HCT116 (cell line): Measurements from ENCODE around the gene GIT1. TPM values are rescaled to one million over a fixed set of nuclear protein-coding genes. Genes with fewer than 3 reads are reported as not detected.

Experiments used
- ATAC-seq: fragments of 200-7000 bp; cut with Tn5 transposase; 2 replicates; pipeline ENCODE4 v1.9.1; 2020; ENCODE audit warnings: mild to moderate bottlenecking, moderate library complexity
- BruUV-seq: library from RNA; stranded (reverse); fragments of 400-500 nt; replicated peaks from 2 replicates; lab custom pipeline; 2021; lab: Mats Ljungman, UMichigan
- CTCF ChIA-PET: fragments of 300-600 bp; sonication (Branson Sonifier 250); formaldehyde crosslinking; loops from one replicate; lab custom pipeline; 2021; ENCODE audit warnings: antibody characterized with exemption; lab: Charles Lee
- POLR2A ChIA-PET: fragments of 300-600, 350-600 bp; sonication (Branson Sonifier 250); formaldehyde crosslinking; loops from one replicate; lab custom pipeline; 2021; ENCODE audit warnings: antibody characterized with exemption; lab: Charles Lee
- RAD21 ChIA-PET, 2 experiments: fragments of 300-600 bp; sonication (Branson Sonifier 250); formaldehyde crosslinking; loops; one replicate each; lab custom pipeline; 2023; ENCODE audit warnings: low total read pairs in 2 of 2; ENCODE audit not compliant: uncharacterized antibody in 2 of 2, unreplicated experiment in 2 of 2, low non-redundant PET in 1 of 2; lab: Charles Lee
- DNase-seq: peaks from one replicate; pipeline ENCODE4 v3.0.0-alpha.2; 2010; ENCODE audit warnings: low read depth, low spot score
- H2AFZ ChIP-seq: fragments of 200-600 bp; shearing (Covaris generic), sonication (generic); 2 replicates; pipeline ENCODE4 v1.6.1; 2017; ENCODE audit warnings: low read depth, mixed run types, mixed read lengths, antibody characterized with exemption, low read length; ENCODE audit not compliant: poor library complexity, severe bottlenecking
- H3K27ac ChIP-seq: 2 replicates; pipeline ENCODE4 v1.5.1; 2012; ENCODE audit warnings: low read depth, low read length
- H3K27me3 ChIP-seq: fragments of 200-600 bp; sonication (generic); 2 replicates; pipeline ENCODE4 v1.6.1; 2016; ENCODE audit warnings: mixed run types, low read length, mixed read lengths; ENCODE audit not compliant: insufficient read depth
- H3K36me3 ChIP-seq, 2 experiments: fragments of 200-500 bp in 1 of 2; fragments of 200-600 bp in 1 of 2; sonication (Bioruptor generic) in 1 of 2; sonication (generic) in 1 of 2; 2 replicates each; pipeline versions ENCODE4 v1.5.1 to v1.6.1; 2014 to 2016; ENCODE audit warnings: low read length in 2 of 2, inconsistent platforms in 1 of 2, mixed read lengths in 1 of 2, mixed run types in 1 of 2; ENCODE audit not compliant: insufficient read depth in 2 of 2, control insufficient read depth in 1 of 2
- H3K4me1 ChIP-seq, 2 experiments: fragments of 200-600 bp in 1 of 2; sonication (generic) in 1 of 2; 2 replicates each; pipeline versions ENCODE4 v1.5.1 to v1.6.1; 2012 to 2017; ENCODE audit warnings: low read length in 2 of 2, inconsistent platforms in 1 of 2, mild to moderate bottlenecking in 1 of 2, mixed read lengths in 1 of 2, mixed run types in 1 of 2, moderate library complexity in 1 of 2; ENCODE audit not compliant: insufficient read depth in 2 of 2, control insufficient read depth in 1 of 2
- H3K4me2 ChIP-seq: fragments of 200-600 bp; sonication (generic); 2 replicates; pipeline ENCODE4 v1.6.1; 2017; ENCODE audit warnings: mixed run types, low read length, mixed read lengths
- H3K4me3 ChIP-seq, 2 experiments: fragments of 200-600 bp in 1 of 2; sonication (generic) in 1 of 2; replicated peaks in 1 of 2; 2 replicates each; pipeline ENCODE4 v1.5.1; 2011 to 2016; ENCODE audit warnings: low read length in 2 of 2, control low read depth in 1 of 2, low read depth in 1 of 2, mild to moderate bottlenecking in 1 of 2, mixed read lengths in 1 of 2, mixed run types in 1 of 2
- H3K79me2 ChIP-seq: fragments of 200-600 bp; sonication (generic); 2 replicates; pipeline ENCODE4 v1.6.1; 2017; ENCODE audit warnings: mild to moderate bottlenecking, mixed run types, low read length, moderate library complexity, mixed read lengths; ENCODE audit not compliant: insufficient read depth
- H3K9ac ChIP-seq: fragments of 200-600 bp; sonication (generic); 2 replicates; pipeline ENCODE4 v1.6.1; 2016; ENCODE audit warnings: low read length, mixed read lengths
- H3K9me2 ChIP-seq: fragments of 200-600 bp; sonication (generic), shearing (Covaris generic); 2 replicates; pipeline ENCODE4 v1.6.1; 2017; ENCODE audit warnings: mixed run types, mild to moderate bottlenecking, moderate library complexity; ENCODE audit not compliant: insufficient read depth
- H3K9me3 ChIP-seq, 2 experiments: fragments of 200-500 bp in 1 of 2; fragments of 200-600 bp in 1 of 2; sonication (Bioruptor generic) in 1 of 2; sonication (generic) in 1 of 2; 2 replicates each; pipeline ENCODE4 v1.6.1; 2014 to 2017; ENCODE audit warnings: low read length in 2 of 2, mixed read lengths in 2 of 2, inconsistent platforms in 1 of 2, low read depth in 1 of 2, mild to moderate bottlenecking in 1 of 2, mixed run types in 1 of 2, moderate library complexity in 1 of 2; ENCODE audit not compliant: control insufficient read depth in 1 of 2, insufficient read depth in 1 of 2
- H4K20me1 ChIP-seq: fragments of 200-600 bp; sonication (generic), shearing (Covaris generic); 2 replicates; pipeline ENCODE4 v1.6.1; 2017; ENCODE audit warnings: mixed run types, mild to moderate bottlenecking, moderate library complexity; ENCODE audit not compliant: insufficient read depth
- ATF3 ChIP-seq: IDR thresholded peaks from 2 replicates; pipeline ENCODE4 v1.6.1; 2012
- CEBPB ChIP-seq: IDR thresholded peaks from 2 replicates; pipeline ENCODE4 v1.6.1; 2012; ENCODE audit warnings: low read depth
- EGR1 ChIP-seq: IDR thresholded peaks from 2 replicates; pipeline ENCODE4 v1.6.1; 2012; ENCODE audit warnings: low read depth
- JUND ChIP-seq: IDR thresholded peaks from 2 replicates; pipeline ENCODE4 v1.6.1; 2012
- POLR2AphosphoS5 ChIP-seq: IDR thresholded peaks from 2 replicates; pipeline ENCODE4 v1.6.1; 2011; ENCODE audit warnings: mild to moderate bottlenecking, low read depth, low read length, moderate library complexity
- SIN3A ChIP-seq: IDR thresholded peaks from 2 replicates; pipeline ENCODE4 v1.6.1; 2012; ENCODE audit warnings: low read depth
- SP1 ChIP-seq: IDR thresholded peaks from 2 replicates; pipeline ENCODE4 v1.6.1; 2012; ENCODE audit warnings: low read depth
- SRF ChIP-seq: IDR thresholded peaks from 2 replicates; pipeline ENCODE4 v1.6.1; 2012; ENCODE audit warnings: low read depth
- ZBTB33 ChIP-seq: IDR thresholded peaks from 2 replicates; pipeline ENCODE4 v1.6.1; 2011; ENCODE audit warnings: mild to moderate bottlenecking, low read length, moderate library complexity; ENCODE audit not compliant: insufficient replicate concordance; ENCODE audit errors: extremely low read depth
- ZFX ChIP-seq: fragments of 450-650 bp; IDR thresholded peaks from 2 replicates; pipeline ENCODE4 v1.6.1; 2017
- intact Hi-C: fragments of 100-400 bp; cut with micrococcal nuclease; formaldehyde crosslinking; loops from 2 replicates; pipeline ENCODE4 v1.10.0; 2022
- total RNA-seq: library from RNA; stranded (reverse); gene quantifications from one replicate; pipeline ENCODE4 v1.2.1, GENCODE V29; 2021; ENCODE audit not compliant: unreplicated experiment

GIT1 gene
- total RNA-seq, 1 experiment from 2014 or later, result 76.5 TPM

GRCh38 chr17:29615048-29615385 lies 25.6 kb upstream of the GIT1 start:
- ATAC-seq, result no peak
- Histone ChIP-seq H3K4me3 (no peak overlapping the region), H3K27me3 (no peaks in the 10 kb centered on the region), H3K4me2 (no peak overlapping the region), H2AFZ (no peak overlapping the region), H3K4me1 (peaks cover 28 to 43% of the 10 kb centered on the region in 2 experiments), H3K27ac (no peak overlapping the region), H4K20me1 (no peaks in the 10 kb centered on the region), H3K9me2 (no peaks in the 10 kb centered on the region), H3K9ac (no peak overlapping the region), H3K36me3 (no peaks in the 10 kb centered on the region), H3K79me2 (no peaks in the 10 kb centered on the region), H3K9me3 (no peaks in the 10 kb centered on the region)
- DNase-seq, result no peak
- RAD21 ChIA-PET, result no interaction called here
- POLR2A ChIA-PET, result no interaction called here
- intact Hi-C loops, result no loop called here
- CTCF ChIA-PET, result interaction anchor here (4.2 kb wide), 1 partner anchor 23 kb away, joined by 57 read pairs; the partner anchor contains the start of gene ANKRD13B
- no TSS peak for BruUV-seq
- TF ChIP-seq POLR2AphosphoS5 (no peak), SRF (no peak), SP1 (no peak), ATF3 (no peak)

GRCh38 chr17:29614349-29615047 lies 25.1 kb upstream of the GIT1 start:
- no peaks in the 10 kb centered on the region for H3K36me3 ChIP-seq
- ChIA-PET POLR2A (no interaction called here), CTCF (interaction anchor here (4.2 kb wide), 1 partner anchor 23 kb away, joined by 57 read pairs; the partner anchor contains the start of gene ANKRD13B), RAD21 (interaction anchor here in 1 of 2 experiments (0.6 kb wide), 2 partner anchors 11 to 235 kb away, joined by 3 to 4 read pairs; no protein-coding TSS in a partner anchor)
- no peak overlapping the region for H3K4me2 ChIP-seq
- H2AFZ ChIP-seq, result no peak overlapping the region
- H3K4me1 ChIP-seq, result peaks cover 22 to 38% of the 10 kb centered on the region in 2 experiments
- no peak overlapping the region for H3K9ac ChIP-seq
- H3K4me3 ChIP-seq, result no peak overlapping the region
- no peaks in the 10 kb centered on the region for H3K27me3 ChIP-seq
- H3K79me2 ChIP-seq, result no peaks in the 10 kb centered on the region
- intact Hi-C loops, result no loop called here
- no peak for TF ChIP-seq SRF
- no peak for TF ChIP-seq ZFX
- no peak for TF ChIP-seq JUND
- no peak for TF ChIP-seq SP1
- TF ChIP-seq EGR1, result no peak
- TF ChIP-seq ATF3, result no peak
- TF ChIP-seq CEBPB, result no peak
- no peak for TF ChIP-seq ZBTB33
- TF ChIP-seq SIN3A, result no peak
- H3K9me3 ChIP-seq, result no peaks in the 10 kb centered on the region
- DNase-seq, result no peak
- no peaks in the 10 kb centered on the region for H3K9me2 ChIP-seq
- no peak for ATAC-seq
- H3K27ac ChIP-seq, result no peak overlapping the region
- H4K20me1 ChIP-seq, result no peaks in the 10 kb centered on the region
- no TSS peak for BruUV-seq
